MM.1S (cell line): ENCODE results near the gene TREM1.

ENCODE experiments used
- DNase-seq: peaks from one replicate; pipeline ENCODE4 v3.0.0-alpha.2; 2015
- H2AFZ ChIP-seq: fragments of 300-600 bp; sonication (generic); 2 replicates; pipeline ENCODE4 v1.6.0; 2016; ENCODE audit warnings: antibody characterized with exemption, low read length
- H3F3A ChIP-seq: fragments of 300-600 bp; sonication (generic); 2 replicates; pipeline ENCODE4 v1.6.1; 2016; ENCODE audit warnings: mild to moderate bottlenecking, antibody characterized with exemption, low read length, moderate library complexity, mixed read lengths; ENCODE audit not compliant: insufficient read depth
- H3K27ac ChIP-seq: fragments of 300-600 bp; sonication (generic); 2 replicates; pipeline ENCODE4 v1.5.1; 2016; ENCODE audit warnings: mild to moderate bottlenecking, low read length
- H3K27me3 ChIP-seq: fragments of 300-600 bp; sonication (generic); replicated peaks from 2 replicates; pipeline ENCODE4 v1.6.0; 2016; ENCODE audit warnings: low read length; ENCODE audit not compliant: insufficient read depth
- H3K36me3 ChIP-seq: fragments of 300-600 bp; sonication (generic); replicated peaks from 2 replicates; pipeline ENCODE4 v1.6.1; 2016; ENCODE audit warnings: mild to moderate bottlenecking, low read length, mixed read lengths; ENCODE audit not compliant: insufficient read depth
- H3K4me1 ChIP-seq: fragments of 300-600 bp; sonication (generic); 2 replicates; pipeline ENCODE4 v1.6.1; 2016; ENCODE audit warnings: low read length, mixed read lengths
- H3K4me2 ChIP-seq: fragments of 300-600 bp; sonication (generic); 2 replicates; pipeline ENCODE4 v1.6.0; 2016; ENCODE audit warnings: low read depth, low read length
- H3K4me3 ChIP-seq: fragments of 300-600 bp; sonication (generic); 2 replicates; pipeline ENCODE4 v1.5.1; 2016; ENCODE audit warnings: low read length, mixed read lengths
- H3K79me2 ChIP-seq: fragments of 300-600 bp; sonication (generic); 2 replicates; pipeline ENCODE4 v1.6.1; 2016; ENCODE audit warnings: mixed run types, low read length, mixed read lengths
- H3K9ac ChIP-seq: fragments of 300-600 bp; sonication (generic); 2 replicates; pipeline ENCODE4 v1.6.1; 2016; ENCODE audit warnings: low read length, mixed read lengths
- H3K9me2 ChIP-seq: fragments of 300-600 bp; sonication (generic); replicated peaks from 2 replicates; pipeline ENCODE4 v1.6.1; 2016; ENCODE audit warnings: mild to moderate bottlenecking, low read length, mixed read lengths; ENCODE audit not compliant: insufficient read depth
- H3K9me3 ChIP-seq: fragments of 300-600 bp; sonication (generic); replicated peaks from 2 replicates; pipeline ENCODE4 v1.6.1; 2016; ENCODE audit warnings: mild to moderate bottlenecking, low read length, mixed read lengths; ENCODE audit not compliant: insufficient read depth
- H4K20me1 ChIP-seq: fragments of 300-600 bp; sonication (generic); 2 replicates; pipeline ENCODE4 v1.6.1; 2016; ENCODE audit warnings: mild to moderate bottlenecking, low read length, moderate library complexity, mixed read lengths; ENCODE audit not compliant: insufficient read depth
- CTCF ChIP-seq: fragments of 300-600 bp; sonication (generic); IDR thresholded peaks from 2 replicates; pipeline ENCODE4 v1.5.1; 2016; ENCODE audit warnings: antibody characterized with exemption, low read length, mixed read lengths
- EZH2 ChIP-seq: fragments of 300-600 bp; sonication (generic); optimal IDR thresholded peaks from 2 replicates; pipeline ENCODE3; 2017; ENCODE audit warnings: low read depth, mild to moderate bottlenecking, antibody characterized with exemption, low read length, mixed read lengths
- EZH2phosphoT487 ChIP-seq: fragments of 300-600 bp; sonication (generic); IDR thresholded peaks from 2 replicates; pipeline ENCODE4 v1.6.1; 2018; ENCODE audit warnings: antibody characterized with exemption, low read length

Gene TREM1

GRCh38 chr6:41273714-41274113, 12.8 kb downstream of the TREM1 start:
- no peak overlapping the region for H3K27ac ChIP-seq
- H3F3A ChIP-seq, result no peaks in the 10 kb centered on the region
- H3K79me2 ChIP-seq, result no peaks in the 10 kb centered on the region
- no peak overlapping the region for H2AFZ ChIP-seq
- no peak overlapping the region for H3K9ac ChIP-seq
- no peaks in the 10 kb centered on the region for H3K9me3 ChIP-seq
- H4K20me1 ChIP-seq, result no peaks in the 10 kb centered on the region
- H3K9me2 ChIP-seq, result no peaks in the 10 kb centered on the region
- H3K27me3 ChIP-seq, result no peaks in the 10 kb centered on the region
- DNase-seq, result no peak
- H3K4me3 ChIP-seq, result no peak overlapping the region
- no peaks in the 10 kb centered on the region for H3K36me3 ChIP-seq
- H3K4me1 ChIP-seq, result peaks cover 1% of the 10 kb centered on the region; the same call in 1 of the 2 replicates
- no peak overlapping the region for H3K4me2 ChIP-seq
- TF ChIP-seq EZH2phosphoT487 (no peak), CTCF (no peak), EZH2 (no peak)

- Histone ChIP-seq H2AFZ (no peak overlapping the region), H3K9ac (no peak overlapping the region), H3F3A (no peaks in the 10 kb centered on the region), H4K20me1 (no peaks in the 10 kb centered on the region), H3K9me2 (no peaks in the 10 kb centered on the region), H3K27me3 (no peaks in the 10 kb centered on the region), H3K79me2 (no peaks in the 10 kb centered on the region), H3K4me1 (no peaks in the 10 kb centered on the region), H3K27ac (no peak overlapping the region), H3K36me3 (no peaks in the 10 kb centered on the region), H3K4me3 (no peak overlapping the region), H3K9me3 (no peaks in the 10 kb centered on the region), H3K4me2 (no peak overlapping the region)
- DNase-seq, result no peak
- TF ChIP-seq EZH2 (no peak), CTCF (no peak), EZH2phosphoT487 (no peak)
Observed at GRCh38 chr6:41272591-41273240, 13.8 kb downstream of the TREM1 start.

- Histone ChIP-seq H3K9me2 (no peaks in the 10 kb centered on the region), H3K36me3 (no peaks in the 10 kb centered on the region), H2AFZ (no peak overlapping the region), H3K9ac (no peak overlapping the region), H4K20me1 (no peaks in the 10 kb centered on the region), H3K79me2 (no peaks in the 10 kb centered on the region), H3K4me2 (no peak overlapping the region), H3K27me3 (no peaks in the 10 kb centered on the region), H3F3A (no peaks in the 10 kb centered on the region), H3K9me3 (no peaks in the 10 kb centered on the region), H3K27ac (no peak overlapping the region), H3K4me1 (no peaks in the 10 kb centered on the region), H3K4me3 (no peak overlapping the region)
- no peak for DNase-seq
- no peak for TF ChIP-seq EZH2
- no peak for TF ChIP-seq CTCF
Observed at GRCh38 chr6:41271901-41272395, 14.5 kb downstream of the TREM1 start.
